ENCODE data around the gene PMEPA1. TPM values are rescaled to one million over a fixed set of nuclear protein-coding genes. Genes with fewer than 3 reads are reported as not detected.
A peak's percentile ranks its signal among the peaks of the same experiment; 100 is the strongest.

Gene PMEPA1
- total RNA-seq, 1 experiment from 2014 or later: 7.9 TPM

DNA sequence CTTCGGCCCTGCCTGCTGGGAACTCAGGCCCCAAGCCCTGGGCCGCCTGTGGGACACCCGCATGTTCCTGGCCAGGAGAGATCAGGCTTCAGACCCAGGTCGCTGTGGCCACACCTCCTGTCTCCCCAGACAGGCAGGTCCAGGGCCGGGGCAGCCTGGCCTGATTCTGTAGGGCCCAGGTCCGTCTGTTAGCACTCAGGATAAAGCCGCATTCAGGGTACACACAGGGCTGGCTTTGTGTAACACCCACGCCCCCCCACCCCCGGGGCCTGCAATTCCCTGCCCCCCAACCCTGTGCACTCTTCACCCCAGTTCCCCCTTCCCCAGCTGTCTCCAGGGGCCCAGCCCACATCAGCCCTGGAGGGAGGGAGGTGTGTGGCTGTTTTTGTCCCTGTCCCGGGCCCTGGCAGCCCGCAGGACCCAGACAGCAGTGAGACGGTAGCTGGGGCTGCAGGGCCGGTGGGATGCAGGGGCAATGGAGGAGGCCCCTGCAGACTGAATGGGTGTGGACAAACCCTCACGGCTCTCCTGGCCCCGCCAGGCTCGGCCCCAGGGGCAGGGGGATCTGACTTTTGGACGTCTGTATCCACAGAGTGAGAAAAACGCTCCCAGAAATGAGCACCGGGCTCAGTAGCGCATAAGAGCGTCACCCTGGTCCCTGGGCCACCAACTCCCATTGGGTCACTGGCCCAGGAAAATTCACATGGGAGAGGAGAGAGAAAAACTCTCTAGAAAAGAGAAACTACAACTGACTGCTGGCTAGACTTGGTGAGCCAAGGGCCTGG is 47.2 kb downstream of the PMEPA1 start:
- DNase-seq (ENCODE audit: low read depth): no peak

- no peak for DNase-seq (ENCODE audit: low read depth)
These were observed 47.9 kb downstream of the PMEPA1 start for GRCh38 chr20:57661746-57662455.

DNA sequence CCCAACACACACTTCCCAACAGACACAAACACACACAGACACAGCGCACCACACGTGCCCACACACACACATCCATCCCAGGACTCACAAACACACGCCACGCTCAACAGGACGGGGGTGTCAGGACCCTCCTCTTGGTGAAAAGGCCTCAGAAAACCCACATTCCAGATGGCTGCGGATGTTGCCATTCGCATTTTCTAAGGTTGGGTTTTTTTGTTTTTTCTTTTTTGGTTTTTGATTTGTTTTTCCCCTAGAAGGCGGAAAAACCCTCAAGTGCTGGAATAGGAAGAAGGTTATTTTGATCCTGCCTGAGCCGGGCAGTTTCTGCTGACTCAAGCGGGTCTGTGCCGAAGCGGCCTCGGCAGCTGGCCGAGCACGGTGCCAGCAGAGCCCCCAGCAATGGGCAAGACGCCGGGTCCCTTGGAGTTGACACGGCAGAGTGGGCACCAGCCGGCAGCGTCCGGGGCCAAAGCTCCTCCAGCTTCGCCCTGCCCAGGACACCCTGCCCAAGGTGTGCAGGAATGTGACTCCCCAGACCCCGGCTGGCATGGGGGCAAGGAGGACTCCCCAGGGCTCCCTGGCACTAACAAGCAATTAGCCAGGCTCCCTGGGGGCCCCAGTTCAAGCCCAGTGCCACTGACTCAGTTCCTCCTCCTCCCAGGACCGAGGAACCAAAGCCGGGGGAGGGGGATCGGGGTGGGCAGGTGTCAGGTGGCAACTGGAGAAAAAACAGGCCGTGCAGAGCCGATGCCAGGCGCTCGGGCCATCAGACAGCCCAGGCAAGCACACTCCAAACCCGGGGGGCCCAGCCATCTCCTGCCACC is 48.7 kb downstream of the PMEPA1 start:
- DNase-seq (ENCODE audit: low read depth): no peak

GRCh38 chr20:57660181-57660921 is 49.5 kb downstream of the PMEPA1 start:
- DNase-seq (ENCODE audit: low read depth): no peak

- DNase-seq (ENCODE audit: low read depth): no peak
These were observed 50.2 kb downstream of the PMEPA1 start for GRCh38 chr20:57659517-57660180.

DNA sequence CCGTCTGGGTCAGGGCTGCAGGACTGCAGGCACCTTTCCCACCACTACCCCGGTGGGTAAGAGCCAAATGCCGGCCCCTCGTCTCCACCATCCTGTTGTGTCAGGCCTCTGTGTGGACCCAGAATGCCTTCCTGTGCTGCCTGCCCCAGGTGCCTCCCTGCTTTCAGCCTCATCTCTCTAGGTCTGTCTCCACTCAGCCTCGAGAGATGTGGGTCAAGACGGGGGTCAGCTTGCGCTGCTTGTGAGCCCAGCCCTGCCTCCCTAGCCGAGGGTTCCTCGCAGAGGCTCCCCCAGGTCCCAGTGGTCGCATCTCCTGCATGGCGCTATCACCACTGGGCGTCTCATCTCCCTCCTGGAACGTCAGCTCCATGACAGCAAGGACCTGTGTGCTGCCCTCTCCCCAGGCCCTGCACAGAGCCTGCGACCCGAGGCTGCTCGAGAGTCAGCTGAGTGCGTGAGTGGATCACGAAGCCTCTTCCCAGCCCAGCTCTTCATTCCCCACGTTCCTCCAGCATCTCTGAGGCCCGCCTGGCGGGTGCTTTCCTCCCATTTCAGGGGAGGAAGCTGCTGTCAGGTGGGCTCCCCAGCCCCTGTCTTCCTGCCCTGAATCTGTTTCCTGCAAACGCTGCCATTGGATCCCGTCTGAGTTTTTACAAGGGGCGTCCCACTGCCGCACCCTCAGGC is 50.8 kb downstream of the PMEPA1 start:
- no peak for DNase-seq (ENCODE audit: low read depth)

- DNase-seq (ENCODE audit: low read depth): no peak
These were observed 51.4 kb downstream of the PMEPA1 start for GRCh38 chr20:57658447-57658832.

GRCh38 chr20:57657535-57658446 is 52.0 kb downstream of the PMEPA1 start:
- DNase-seq (ENCODE audit: low read depth): no peak

GRCh38 chr20:57656821-57657534 is 52.8 kb downstream of the PMEPA1 start:
- DNase-seq (ENCODE audit: low read depth): no peak

- no peak for DNase-seq (ENCODE audit: low read depth)
These were observed 53.5 kb downstream of the PMEPA1 start for GRCh38 chr20:57656252-57656820.

- DNase-seq (ENCODE audit: low read depth): no peak
These were observed 54.0 kb downstream of the PMEPA1 start for GRCh38 chr20:57655809-57656155.

- no peak for DNase-seq (ENCODE audit: low read depth)
These were observed 54.6 kb downstream of the PMEPA1 start for GRCh38 chr20:57654998-57655808.

DNA sequence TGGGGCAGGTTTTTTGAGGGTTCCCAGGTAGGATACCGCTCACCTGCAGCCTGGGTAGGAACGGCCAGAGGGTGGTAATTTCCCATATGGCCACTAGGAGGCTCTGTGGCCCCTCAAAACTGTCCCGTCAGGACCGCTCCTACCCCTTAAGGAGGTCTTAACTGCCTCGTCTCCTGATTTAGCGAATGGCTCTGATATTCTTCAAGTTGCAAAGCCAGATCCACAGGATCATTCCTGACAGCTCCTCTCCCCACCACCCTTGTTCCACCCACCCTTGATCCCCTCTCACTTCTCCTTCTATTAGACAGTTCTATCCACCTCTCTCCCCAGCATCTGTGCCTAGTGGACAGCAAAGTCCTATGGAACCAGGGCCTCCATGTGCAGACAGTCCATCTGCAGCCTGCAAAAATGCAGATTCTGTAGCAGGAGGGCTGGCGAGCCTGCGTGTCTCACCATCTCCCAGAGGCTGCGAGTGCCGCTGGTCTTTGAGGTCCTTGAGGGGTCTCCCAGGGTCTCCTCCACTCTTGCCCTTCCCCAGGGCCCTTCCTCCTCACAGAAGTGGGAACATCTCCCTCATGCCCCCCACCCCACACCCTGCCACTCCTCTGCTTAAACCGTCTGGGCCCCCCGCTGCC is 55.3 kb downstream of the PMEPA1 start:
- peak; percentile 57 for DNase-seq (ENCODE audit: low read depth)

DNA sequence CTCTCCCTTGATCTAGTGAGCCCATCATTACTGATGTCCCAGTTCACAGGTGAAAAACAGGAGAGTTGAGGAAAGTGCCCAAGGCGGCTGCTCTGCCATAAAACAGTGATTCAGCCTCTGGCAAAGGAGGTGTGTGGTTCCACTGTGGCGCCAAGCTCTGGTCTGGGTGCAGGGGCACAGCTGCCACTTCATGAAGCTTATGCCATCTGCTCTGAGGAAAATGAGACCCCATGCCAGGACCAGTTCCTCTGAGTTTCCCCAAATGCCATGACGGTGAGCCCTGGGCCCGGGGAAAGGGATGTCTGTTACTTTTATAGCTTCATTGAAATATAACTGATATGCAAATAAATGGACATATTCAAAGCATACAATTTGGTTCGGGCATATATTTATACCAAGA is 55.9 kb downstream of the PMEPA1 start:
- DNase-seq (ENCODE audit: low read depth): no peak

- no peak for DNase-seq (ENCODE audit: low read depth)
These were observed 56.3 kb downstream of the PMEPA1 start for GRCh38 chr20:57653546-57653900.

DNA sequence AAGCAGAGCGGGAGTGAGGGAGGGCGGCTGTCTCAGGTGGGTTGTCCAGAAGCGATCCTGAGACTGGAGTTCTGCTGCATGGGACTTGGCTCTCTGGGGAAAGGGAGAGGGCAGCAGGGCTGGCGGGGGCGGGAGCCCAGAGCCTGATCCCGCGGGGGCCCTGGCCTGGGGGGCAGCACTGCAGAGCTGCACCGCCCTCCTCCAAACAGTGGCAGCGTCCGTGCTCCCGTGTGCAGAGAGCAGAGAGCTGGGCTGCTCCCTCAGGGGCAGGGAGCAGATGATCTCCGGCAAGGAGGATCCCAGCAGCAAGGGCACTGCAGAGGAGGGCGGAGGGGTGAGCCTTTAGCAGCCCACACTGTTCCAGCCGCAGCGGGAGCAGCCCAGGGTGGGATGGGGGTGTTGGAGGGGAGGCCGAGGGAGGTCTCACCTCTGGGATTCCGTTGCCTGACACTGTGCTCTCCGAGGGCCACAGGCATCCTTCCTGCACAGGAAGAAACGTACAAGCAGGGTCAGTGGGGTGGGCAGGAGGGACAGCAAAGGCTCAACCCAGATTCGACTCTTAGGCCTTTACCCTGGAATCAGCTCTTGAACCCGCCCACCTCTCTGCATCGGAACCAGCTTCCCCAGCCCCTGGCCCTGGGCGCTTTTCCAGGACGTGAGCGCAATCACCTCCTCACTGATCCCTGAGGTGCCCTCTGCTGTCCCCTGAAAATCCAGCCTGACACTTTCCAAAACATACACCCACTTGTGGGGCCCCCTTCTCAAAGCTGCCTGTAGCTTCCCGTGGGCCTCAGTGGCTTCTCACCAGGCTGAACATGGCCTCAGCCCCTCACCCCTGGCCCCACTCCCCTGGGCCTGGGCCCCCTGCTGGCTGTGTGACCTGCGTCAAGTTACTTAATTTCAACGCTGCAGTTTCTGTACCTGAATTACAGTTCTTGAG is 56.9 kb downstream of the PMEPA1 start:
- no peak for DNase-seq (ENCODE audit: low read depth)

All from HT1080 (cell line).